WERI-Rb-1 (cell line): ENCODE results near the gene ATP10A.

ENCODE experiments used
- DNase-seq: peaks from one replicate; pipeline ENCODE4 v3.0.0-alpha.2; 2020
- H3K27ac ChIP-seq: fragments of 250-450 bp; sonication (Bioruptor Pico); 2 replicates; pipeline ENCODE4 v1.5.1; 2020; ENCODE audit warnings: mild to moderate bottlenecking, moderate library complexity
- H3K27me3 ChIP-seq: fragments of 250-450 bp; sonication (Bioruptor Pico); 2 replicates; pipeline ENCODE4 v1.5.1; 2021; ENCODE audit warnings: mild to moderate bottlenecking, low read depth, moderate library complexity; ENCODE audit not compliant: insufficient read depth, severe bottlenecking
- H3K36me3 ChIP-seq: fragments of 250-450 bp; sonication (Bioruptor Pico); 2 replicates; pipeline ENCODE4 v1.5.1; 2020; ENCODE audit warnings: mild to moderate bottlenecking, moderate library complexity
- H3K4me3 ChIP-seq: 2 replicates; pipeline ENCODE4 v1.5.1; 2011; ENCODE audit warnings: low read depth, mild to moderate bottlenecking, control low read depth, low read length
- H3K9me3 ChIP-seq: fragments of 250-450 bp; sonication (Bioruptor Pico); 2 replicates; pipeline ENCODE4 v1.5.1; 2021; ENCODE audit warnings: mild to moderate bottlenecking, moderate library complexity; ENCODE audit not compliant: severe bottlenecking
- TF ChIP-seq, protein P1 (sequence below): IDR thresholded peaks from 2 replicates; pipeline ENCODE4 v1.5.1; 2011; ENCODE audit warnings: low read depth, mild to moderate bottlenecking, control low read depth, inconsistent platforms, low read length

ATP10A gene

GRCh38 chr15:25738171-25738965 lies 124.8 kb downstream of the ATP10A start:
- no peak for DNase-seq
- Histone ChIP-seq H3K36me3 (no peaks in the 10 kb centered on the region), H3K9me3 (no peaks in the 10 kb centered on the region), H3K27me3 (no peaks in the 10 kb centered on the region), H3K27ac (no peak overlapping the region), H3K4me3 (no peak overlapping the region)
- TF ChIP-seq, protein P1, sequence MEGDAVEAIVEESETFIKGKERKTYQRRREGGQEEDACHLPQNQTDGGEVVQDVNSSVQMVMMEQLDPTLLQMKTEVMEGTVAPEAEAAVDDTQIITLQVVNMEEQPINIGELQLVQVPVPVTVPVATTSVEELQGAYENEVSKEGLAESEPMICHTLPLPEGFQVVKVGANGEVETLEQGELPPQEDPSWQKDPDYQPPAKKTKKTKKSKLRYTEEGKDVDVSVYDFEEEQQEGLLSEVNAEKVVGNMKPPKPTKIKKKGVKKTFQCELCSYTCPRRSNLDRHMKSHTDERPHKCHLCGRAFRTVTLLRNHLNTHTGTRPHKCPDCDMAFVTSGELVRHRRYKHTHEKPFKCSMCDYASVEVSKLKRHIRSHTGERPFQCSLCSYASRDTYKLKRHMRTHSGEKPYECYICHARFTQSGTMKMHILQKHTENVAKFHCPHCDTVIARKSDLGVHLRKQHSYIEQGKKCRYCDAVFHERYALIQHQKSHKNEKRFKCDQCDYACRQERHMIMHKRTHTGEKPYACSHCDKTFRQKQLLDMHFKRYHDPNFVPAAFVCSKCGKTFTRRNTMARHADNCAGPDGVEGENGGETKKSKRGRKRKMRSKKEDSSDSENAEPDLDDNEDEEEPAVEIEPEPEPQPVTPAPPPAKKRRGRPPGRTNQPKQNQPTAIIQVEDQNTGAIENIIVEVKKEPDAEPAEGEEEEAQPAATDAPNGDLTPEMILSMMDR = no peak

- Histone ChIP-seq H3K27ac (no peak overlapping the region), H3K36me3 (no peaks in the 10 kb centered on the region), H3K27me3 (no peaks in the 10 kb centered on the region), H3K9me3 (no peaks in the 10 kb centered on the region), H3K4me3 (no peak overlapping the region)
- TF ChIP-seq, protein P1 = no peak
- no peak for DNase-seq
Observed at GRCh38 chr15:25737218-25737643, 125.9 kb downstream of the ATP10A start.

DNA sequence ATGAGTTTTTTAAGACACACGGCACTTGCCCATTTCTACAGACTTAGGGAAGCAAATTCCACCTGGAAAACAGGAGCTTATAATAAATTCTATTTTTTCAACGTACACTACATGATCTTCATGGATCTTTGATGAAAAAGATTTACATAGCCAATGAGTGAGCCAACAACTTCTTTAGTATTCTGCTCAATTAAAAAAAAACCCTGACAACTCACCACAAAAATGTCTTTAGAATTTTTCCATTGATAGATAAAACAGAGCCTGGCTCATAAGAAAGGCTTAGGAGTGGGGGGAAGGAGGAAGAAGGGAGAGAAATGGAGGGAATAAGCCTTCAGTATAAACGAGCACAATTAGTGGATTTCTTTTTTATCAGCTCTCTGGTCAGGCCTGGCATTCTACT lies 126.7 kb downstream of the ATP10A start:
- TF ChIP-seq, protein P1 = no peak
- no peaks in the 10 kb centered on the region for H3K36me3 ChIP-seq
- H3K9me3 ChIP-seq = no peaks in the 10 kb centered on the region
- H3K27me3 ChIP-seq = no peaks in the 10 kb centered on the region
- H3K27ac ChIP-seq = no peak overlapping the region
- no peak for DNase-seq
- H3K4me3 ChIP-seq = no peak overlapping the region

- no peaks in the 10 kb centered on the region for H3K36me3 ChIP-seq
- H3K27ac ChIP-seq = no peak overlapping the region
- TF ChIP-seq, protein P1 = no peak
- H3K27me3 ChIP-seq = no peaks in the 10 kb centered on the region
- DNase-seq = no peak
- no peak overlapping the region for H3K4me3 ChIP-seq
- no peaks in the 10 kb centered on the region for H3K9me3 ChIP-seq
Observed at GRCh38 chr15:25735550-25736384, 127.4 kb downstream of the ATP10A start.

- H3K27ac ChIP-seq = no peak overlapping the region
- TF ChIP-seq, protein P1 = no peak
Observed at GRCh38 chr15:25734680-25735355, 128.3 kb downstream of the ATP10A start.

More at GRCh38 chr15:25734680-25735355, 128.3 kb downstream of the ATP10A start:
- Histone ChIP-seq H3K27me3 (no peaks in the 10 kb centered on the region), H3K9me3 (no peaks in the 10 kb centered on the region), H3K4me3 (no peak overlapping the region), H3K36me3 (no peaks in the 10 kb centered on the region)
- no peak for DNase-seq
